Fibroblast of skin of right quadriceps (primary cell): ENCODE data around the gene ABL2.
"Not testable (repeated sequence)": the region's sequence is repeated elsewhere in the genome, so short reads cannot be mapped to it uniquely, and the experiment has no call there.

ENCODE experiments used
- DNase-seq: peaks from one replicate; pipeline ENCODE4 v3.0.0-alpha.2; 2013

The ABL2 gene

DNA sequence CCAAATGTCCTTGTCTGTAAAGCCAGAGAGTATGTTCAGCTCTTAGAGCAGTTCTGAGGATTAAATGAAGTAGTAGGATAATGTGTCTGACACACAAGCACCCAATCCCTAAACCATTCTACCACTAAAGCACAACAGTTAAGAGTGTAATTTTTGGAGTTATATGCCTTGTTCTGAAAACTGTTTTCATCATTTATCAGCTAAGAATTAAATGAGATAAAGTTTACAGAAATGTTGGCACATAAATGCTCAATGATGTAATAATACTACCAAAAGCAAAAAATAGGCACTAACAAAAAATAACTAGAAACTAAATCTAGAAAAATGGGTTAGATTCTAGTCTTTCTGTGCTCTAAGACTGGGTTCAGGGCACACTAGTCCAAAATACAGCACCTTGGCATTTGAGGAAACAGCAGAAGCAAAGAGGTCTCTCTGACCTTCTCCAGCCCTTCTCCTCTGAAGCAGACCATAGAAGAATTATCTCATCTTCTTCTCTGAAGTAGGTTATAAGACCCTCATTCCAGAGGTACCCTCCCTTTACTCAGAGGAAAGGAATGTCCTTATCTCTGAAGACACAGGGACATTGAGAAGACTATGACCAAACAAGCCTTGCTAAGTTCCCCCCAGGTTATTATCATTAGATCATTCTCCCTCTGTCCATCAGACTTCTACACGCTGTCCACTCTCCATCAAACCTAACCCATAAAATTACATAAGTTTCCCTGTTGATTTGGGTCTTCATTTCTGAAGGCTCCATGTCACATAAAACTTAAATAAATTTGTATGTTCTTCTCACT is 20.6 kb downstream of the ABL2 start:
- DNase-seq: no peak

DNA sequence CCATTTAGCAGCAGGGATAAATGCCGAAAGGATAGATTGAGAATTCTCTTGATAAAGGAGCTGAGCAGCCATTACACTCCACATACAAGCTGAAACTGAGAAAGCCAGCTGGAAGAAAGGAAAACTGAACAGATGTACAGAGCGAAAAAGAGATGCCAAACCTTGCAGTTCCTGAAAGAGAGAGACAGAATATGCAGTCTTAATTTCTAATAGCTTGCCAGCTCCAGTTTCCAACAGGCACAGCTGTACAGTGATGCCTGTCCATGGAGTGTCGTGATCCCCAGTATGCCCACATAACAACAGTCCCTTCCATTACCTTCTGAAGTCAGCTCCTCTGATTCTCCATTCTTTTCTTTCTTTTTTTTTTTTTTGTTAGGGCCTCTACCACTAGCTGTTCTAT is 22.7 kb downstream of the ABL2 start:
- DNase-seq: no peak

- DNase-seq: no peak
These were observed 24.2 kb downstream of the ABL2 start for GRCh38 chr1:179205284-179205683.

DNA sequence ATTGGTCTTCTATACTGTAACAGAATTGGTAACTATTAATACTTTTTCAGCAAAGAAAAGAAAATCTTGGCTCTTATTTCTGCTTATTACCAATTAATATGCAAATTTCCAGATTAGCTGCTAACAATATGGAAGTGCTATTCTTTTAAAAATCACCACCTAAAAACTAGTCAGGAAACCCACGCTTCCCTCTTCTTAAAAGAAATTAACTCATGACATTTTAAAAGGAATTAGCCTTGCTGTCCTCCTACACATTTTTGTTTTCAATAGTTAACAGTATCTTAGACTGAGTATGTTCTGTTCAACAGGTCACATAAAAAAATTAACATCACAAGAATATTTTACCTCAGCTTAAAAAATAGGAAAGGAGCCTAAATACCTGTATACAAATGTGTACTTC is 27.3 kb downstream of the ABL2 start:
- no peak for DNase-seq

GRCh38 chr1:179200586-179200985 is 28.9 kb downstream of the ABL2 start:
- no peak for DNase-seq

DNA sequence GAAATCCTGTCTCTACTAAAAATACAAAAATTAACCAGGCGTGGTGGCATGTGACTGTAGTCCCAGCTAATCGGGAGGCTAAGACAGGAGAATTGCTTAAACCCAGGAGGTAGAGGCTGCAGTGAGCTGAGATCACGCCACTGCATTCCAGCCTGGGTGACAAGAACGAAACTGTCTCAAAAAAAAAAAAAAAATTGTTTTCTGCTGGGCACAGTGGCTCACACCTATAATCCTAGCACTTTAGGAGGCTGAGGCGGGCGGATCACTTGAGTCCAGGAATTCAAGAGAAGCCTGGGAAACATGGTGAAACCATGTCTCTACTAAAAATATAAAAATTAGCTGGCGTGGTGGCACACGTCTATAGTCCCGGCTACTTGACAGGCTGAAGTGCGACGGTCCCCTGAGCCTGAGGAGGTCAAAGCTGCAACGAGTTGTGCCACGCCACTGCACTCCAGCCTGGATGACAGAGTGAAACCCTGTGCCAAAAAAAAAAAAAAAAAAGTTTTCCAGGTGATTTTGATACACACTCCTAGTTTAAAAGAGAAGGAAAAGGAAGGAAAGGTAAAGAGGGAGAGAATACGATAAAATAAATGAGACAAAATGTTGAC is 31.7 kb downstream of the ABL2 start:
- DNase-seq: no peak

DNA sequence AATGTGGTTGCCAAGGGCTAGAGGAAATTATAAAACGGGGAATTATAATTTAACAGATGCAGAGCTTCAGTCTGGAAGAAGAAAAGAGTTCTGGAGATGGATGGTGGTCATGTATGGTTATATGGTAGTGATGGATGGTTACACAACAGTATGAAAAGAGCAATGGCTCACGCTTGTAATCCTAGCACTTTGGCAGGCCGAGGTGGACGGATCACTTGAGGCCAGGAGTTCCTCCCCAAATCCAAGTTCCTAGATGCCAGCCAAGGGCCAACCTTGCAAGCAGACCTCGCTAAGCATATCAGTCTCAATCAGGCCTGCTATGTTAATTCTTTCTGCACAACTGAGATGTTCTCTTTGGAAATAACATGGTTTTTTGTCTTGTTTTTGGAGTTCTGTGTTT is 33.6 kb downstream of the ABL2 start:
- DNase-seq: not testable (repeated sequence)

DNA sequence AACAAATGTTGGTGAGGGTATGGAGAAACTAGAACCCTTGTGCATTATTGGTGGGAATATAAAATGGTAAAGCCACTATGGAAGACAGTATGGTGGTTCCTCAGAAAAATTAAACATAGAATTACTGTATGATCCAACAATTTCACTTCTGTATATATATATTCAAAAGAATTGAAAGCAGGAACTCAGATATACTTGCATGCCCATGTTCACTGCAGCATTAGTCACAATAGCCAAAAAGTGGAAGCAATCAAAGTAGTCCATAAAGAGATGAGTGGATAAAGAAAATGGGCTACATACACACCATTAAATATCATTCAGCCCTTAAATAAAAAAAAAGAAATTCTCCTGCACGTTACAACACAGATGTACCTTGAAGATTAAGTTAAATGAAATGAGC is 34.1 kb downstream of the ABL2 start:
- no peak for DNase-seq

DNA sequence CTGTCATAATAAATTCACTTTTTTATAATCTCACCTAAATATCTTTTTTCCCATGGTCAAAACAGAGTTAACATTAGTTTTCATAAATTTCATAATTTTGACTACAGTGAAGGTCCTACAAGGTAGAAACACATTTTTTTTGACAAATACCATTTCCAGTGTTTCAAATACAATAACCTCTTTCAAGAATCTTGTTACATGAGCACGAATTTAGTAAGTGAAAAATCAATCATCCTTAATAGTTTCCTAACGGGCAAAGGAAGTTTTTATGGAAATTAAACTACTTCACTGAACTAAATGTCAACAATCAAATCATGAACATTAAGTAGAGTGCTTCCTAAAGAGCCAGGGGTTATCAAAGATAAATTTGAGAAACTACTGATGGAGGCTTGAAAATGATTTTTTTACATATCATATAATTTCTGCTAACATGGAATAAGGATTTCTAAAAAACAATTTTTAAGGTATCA is 35.4 kb downstream of the ABL2 start:
- no peak for DNase-seq

DNA sequence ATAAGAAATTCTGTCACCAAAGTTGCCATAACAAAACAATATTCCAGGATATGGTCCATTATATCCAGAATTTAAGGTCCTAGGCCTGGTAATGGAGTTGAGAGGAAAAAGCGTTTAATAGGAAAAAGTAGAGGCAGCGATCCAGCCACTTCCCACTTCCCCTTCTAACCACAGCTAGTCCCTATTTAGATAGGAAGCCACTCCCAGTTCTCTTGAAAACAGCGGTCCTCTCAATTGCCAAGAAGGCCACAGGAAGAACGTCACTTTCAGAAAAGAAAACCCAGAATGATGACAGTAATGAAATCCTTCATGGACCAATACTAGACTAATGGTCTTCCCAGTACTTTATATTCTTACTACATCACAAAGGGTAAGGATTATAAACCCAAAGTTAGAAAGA is 38.6 kb downstream of the ABL2 start:
- no peak for DNase-seq

DNA sequence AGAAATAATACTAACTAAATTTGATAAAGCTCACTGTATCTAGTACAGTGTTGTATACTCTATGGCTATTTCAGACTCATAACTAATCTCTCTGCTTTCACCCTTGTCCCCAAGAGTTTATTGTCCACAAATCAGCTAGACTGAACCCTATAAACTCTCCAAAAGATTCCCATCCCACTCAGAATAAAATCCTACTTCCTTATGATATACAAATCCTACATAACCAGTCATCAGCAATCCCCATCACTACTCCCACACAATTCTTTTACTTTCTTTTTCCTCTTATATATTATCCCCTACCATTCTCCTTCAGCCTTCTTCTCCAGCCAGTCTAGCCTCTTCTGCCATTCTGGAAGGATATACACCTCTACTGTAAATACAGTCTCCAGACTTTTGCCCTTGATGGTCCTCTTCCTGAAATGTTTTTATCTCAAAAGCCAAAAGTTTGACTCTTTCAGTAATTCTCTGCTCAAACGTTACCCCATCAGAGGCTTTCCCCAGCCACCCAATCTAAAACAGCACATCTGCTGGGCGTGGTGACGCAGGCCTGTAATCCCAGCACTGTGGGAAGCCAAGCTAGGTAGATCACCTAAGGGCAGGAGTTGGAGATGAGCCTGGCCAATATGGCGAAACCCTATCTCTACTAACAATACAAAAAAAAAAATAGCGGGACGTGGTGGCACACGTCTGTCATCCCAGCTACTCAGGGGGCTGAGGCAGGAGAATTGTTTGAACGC is 41.6 kb downstream of the ABL2 start:
- DNase-seq: no peak

DNA sequence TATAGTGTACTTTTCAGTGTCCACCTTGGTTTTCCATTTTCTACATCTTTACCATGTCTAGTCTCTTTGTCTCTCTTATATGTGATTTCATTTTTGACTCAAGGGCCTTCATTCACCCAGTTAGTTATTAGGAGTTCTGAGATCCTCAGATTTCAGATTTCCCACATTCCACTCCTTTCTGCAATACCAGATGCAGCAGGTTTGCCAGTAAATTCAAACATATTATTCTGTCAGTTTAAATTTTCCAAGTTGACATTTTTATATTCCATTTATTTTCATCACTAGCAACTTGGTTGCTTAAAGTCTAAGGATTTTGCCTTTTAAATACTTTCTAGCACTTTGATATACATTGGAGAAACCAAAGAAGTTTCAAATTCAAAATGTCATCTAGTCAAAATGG is 42.4 kb downstream of the ABL2 start:
- peak; percentile 36 for DNase-seq

DNA sequence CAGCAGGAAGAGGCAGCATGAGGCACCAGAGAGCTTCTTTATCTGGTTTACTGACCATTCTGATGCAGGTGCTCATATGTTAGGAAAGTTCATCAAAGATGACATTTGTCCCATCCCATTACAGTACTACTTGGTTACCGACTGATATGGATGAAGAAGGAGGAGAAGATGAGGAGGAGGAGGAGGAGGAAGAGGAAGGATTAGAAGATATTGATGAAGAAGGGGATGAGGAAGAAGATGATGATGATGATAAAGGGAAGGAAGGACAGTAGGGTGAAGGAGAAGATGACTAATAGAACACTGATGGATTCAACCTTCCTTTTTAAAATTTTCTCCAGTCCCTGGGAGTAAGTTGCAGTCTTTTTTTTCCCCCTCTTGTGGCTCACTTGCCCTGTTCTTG is 45.1 kb downstream of the ABL2 start:
- no peak for DNase-seq

- DNase-seq: no peak
These were observed 45.6 kb downstream of the ABL2 start for GRCh38 chr1:179183857-179184256.

DNA sequence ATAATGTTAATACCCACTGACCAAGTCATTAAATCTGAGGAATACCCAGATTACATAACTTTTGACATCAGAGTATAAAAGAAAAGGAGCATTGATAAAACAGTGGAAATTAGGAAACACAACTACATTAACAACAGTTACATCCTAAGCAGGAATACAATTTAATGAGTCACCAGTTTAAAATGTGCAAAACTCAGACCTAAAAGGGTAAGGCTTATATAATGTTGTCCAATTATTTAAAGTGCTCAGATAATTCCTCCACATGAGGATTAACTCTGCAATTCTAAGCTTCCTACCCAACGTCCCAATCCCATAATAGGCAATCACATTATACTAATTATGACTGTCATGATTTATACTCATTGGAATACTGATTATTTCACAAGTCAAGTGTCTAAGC is 50.5 kb downstream of the ABL2 start:
- peak; percentile 77 for DNase-seq

DNA sequence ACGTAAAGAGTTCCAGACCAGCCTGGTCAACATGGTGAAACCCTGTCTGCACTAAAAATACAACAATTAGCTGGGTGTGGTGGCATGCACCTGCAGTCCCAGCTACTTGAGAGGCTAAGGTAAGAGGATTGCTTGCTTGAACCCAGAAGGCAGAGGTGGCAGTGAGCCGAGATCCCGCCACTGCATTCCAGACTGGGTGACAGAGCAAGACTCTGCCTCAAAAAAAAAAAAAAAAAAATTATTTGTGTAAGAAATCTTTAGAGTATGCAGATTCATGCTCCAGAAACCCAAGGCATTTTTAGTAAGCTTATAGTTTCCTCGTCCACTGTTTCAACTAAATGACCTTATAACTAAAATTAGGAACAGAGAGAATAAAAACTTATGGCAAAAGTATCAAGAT is 51.3 kb downstream of the ABL2 start:
- peak; percentile 37 for DNase-seq

DNA sequence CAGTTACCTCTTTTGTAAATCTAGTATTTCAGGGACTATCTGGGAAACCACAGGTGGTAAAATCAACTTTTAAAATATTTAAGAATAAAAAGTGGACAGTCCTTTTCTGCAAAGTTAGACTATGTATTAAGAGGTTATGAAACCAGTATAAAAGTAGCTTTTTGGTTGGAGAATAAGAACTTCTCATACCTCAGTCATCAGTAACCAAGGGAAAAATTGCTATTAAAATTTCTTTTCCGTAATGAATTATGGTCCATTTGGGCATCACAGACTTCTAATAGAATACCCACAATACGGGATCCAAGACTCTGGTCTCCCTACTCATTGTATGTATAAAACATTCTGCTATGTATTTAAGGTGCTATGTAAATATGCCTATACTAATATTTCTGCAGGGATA is 51.9 kb downstream of the ABL2 start:
- DNase-seq: no peak

DNA sequence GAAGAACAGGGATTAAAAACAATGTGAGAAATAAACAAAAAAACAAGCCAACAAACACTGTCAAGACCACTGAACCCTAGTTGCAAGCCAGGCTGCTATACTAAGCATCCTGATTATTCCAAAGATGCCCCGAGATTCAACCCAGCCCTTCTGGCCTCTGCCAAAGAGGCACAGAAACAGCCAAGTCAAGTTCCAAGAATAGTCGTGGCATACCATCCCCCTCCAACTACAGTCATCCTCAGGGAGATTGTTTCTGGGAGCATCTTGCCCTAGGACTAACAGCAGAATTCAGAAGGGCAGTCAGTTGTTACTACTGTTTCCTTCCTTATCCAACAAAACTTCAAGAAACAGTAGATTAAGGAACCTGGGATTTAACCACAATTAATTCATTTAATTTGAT is 52.3 kb downstream of the ABL2 start:
- DNase-seq: peak; percentile 77

DNA sequence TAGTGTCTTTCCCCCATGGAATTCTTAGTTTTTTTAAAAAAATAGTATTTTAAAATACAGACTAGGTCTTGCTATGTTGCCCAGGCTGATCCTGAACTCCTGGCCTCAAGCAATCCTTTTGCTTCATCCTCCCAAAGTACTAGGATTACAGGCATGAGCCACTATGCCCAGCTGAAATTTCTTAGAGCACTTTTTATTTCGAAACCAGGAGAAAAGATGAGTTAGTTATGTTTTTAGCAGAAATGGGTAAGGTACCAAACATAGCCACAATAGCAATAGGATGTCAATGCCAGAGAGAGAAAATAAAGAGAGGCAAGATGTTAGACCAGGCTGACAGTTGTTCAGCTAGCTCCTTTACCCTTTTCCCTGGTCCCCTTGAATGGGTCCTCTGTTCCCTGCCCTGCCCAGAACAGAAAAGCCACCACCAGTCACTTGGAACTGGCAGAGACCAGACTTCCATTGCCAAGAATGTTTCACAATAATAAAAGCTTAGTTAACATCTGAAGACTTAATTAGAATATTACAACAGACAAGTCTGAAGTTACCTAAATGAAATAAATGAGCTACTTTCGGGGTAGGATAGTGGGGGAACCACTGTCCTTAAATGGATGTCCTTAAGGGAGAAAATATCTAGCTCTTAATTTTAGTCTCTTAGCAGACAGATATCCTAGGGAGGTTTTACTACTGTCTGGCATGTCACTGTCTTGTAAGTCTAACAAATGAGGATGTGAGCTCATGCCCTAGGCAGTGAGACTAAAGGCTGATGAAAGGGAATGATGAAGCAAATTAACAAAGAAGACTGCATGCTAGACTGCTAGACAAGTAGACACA is 54.3 kb downstream of the ABL2 start:
- peak; percentile 85 for DNase-seq

DNA sequence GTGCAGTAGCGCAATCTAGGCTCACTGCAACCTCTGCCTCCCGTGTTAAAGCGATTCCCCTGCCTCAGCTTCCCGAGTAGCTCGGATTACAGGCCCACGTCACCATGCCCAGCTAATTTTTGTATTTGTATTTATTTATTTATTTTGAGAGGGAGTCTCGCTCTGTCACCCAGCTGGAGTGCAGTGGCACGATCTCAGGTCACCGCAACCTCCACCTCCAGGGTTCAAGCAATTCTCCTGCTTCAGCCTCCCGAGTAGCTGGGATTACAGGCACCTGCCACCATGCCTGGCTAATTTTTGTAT is 59.1 kb downstream of the ABL2 start:
- DNase-seq: not testable (repeated sequence)

GRCh38 chr1:179169616-179170467 is 59.6 kb downstream of the ABL2 start:
- DNase-seq: peak; percentile 86

DNA sequence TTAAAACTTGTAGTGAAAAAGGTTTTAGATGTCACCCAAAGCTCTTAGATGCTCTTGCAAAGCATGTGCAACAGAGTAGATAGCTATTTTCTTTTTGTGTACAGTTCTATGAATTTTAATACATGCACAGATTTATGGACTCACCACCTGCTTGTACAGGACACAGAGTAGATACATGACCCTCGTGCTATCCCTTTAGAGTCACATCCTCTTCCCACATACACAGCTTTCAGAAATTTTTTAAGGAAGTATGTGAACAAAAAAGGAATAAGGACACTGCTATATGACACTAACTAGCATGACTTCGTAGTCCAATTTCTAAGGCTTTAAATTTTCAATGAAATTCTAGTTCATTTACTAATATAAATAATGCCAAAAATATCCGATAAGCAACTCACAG is 60.9 kb downstream of the ABL2 start:
- DNase-seq: no peak
